T follicular helper cell (primary cell): ENCODE results near the gene TBX21.

Experiments used
- DNase-seq: peaks from one replicate; pipeline ENCODE4 v3.0.0-alpha.2; 2020; ENCODE audit warnings: low read depth

The TBX21 gene

DNA sequence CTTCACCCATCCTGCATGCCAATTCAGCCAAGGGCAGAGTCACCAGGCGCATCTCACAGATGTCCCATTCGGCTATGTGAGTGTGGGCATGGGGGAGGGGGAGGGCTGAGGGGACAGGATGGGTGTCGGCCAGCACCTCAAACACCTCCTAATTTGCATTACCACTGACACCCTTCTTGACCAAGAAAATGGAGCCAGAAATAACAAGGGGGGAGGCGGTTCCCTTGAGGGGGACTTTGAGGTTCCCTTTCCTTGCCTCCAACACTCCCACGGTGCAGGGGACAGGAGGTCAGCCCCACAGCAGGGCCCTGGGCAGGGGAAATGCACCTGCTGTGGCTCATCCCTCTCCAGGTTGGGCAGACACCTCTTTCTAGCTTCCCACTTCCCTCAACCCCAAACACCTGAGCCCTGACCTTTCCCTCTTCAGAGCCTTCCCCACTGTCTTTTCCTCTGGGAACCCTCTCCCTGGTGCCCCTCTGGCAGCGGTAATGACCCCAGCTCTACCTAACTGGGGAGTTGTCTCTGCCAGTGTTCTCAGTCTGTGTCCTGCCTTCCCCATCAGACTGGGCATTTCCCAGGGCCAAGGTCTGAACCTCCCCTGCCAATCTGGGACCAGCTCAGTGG lies 18.2 kb upstream of the TBX21 start:
- DNase-seq = no peak

DNA sequence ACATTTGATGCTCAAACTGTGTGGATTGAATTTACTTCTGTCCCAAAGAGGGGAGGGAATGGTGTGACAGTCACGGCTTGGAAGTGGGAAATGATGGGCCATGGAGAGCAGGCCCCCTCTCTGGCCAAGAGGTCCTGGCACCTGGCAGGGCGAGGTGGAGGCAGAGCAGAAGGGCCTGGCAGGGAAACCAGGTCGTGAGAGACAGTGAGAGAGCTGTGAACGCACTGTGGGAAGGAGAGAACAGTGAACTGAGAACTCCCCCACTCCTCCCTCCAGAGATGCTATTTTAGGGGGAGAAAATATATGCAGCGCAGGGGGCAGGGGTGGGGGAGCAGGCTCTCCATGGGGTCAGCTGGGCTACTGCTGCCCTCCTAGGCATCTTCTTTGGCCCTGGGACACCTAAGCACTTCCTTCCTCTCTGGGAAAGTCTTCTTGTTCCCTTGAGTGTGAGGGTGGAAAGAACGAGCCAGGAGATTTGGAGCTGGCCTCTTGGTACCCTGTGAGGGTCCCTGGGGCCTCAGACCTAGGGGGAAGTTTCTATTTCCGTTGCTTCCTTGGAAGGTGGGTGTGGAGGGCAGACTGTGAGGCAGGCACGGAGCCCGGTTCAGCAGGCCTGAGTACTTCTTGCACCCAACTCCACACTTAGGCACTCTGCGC lies 17.2 kb upstream of the TBX21 start:
- no peak for DNase-seq

DNA sequence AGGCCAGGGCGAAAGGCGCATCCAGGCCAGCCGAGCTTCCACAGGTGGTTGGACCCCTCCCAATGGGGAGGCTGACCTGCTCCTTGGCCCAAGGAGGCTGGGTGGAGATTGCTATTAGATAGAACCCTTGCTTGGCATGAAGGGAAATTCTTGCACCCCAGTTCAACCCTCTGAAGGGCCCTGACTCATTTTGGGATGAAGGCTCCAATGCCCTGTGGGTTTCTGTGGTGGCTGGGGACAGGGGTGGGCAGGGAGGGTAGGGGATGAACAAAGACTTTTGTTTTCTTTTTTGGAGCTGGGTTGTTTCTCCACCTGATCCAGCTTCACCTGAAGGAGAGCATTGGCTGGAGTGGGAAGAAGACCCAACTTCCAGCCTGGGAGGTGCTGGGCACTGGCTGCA lies 16.7 kb upstream of the TBX21 start:
- DNase-seq = no peak

DNA sequence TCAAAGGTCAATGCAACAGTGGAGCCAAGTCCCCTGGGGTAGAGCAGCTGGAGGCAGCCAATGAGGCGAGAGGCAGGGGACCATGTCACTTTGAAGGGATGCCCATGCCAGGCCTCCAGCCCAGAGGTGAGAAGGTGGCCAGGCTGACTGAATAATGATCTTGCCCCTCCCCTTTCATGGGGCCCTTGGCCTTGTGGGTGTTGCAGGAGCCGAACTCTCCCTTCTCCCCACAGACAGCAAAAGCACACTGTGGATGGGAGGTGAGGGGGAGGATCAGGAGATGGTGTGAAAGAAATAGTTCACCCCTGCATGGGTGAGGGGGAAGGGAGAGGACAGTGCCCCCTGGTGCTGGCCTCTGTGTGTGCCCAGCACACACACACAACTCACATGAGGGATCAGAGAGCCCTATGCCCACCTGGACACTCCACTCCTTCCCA lies 15.8 kb upstream of the TBX21 start:
- DNase-seq = no peak

DNA sequence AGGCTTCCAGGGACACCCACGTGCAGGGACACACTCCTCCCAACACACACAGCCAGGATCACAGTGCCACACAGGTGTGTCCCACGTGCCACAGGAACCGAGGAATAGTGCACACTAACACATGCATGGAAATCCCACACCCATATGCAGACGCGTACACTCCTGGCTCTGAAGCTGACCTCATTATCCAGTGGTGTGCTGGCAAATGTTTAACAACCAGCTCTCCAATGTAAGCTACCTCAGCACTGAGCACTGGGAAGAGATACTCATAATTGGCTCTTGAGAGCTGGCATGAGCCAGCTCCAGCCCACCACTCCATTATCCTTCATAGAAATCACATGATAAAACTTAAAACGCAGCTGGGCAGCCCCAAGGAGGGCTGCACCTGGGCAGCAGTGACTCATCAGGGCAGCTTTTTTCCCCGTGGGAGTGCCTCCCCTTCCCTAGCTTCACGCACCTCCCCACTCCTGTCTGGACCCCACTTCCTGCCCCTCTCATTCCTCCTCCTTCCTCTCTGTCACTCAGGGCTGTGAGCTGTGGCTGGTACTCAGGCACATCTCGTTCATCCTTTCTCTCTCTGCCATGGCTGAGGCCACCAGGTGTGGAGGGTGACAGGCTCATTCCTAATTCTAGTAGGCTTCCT lies 14.9 kb upstream of the TBX21 start:
- no peak for DNase-seq

DNA sequence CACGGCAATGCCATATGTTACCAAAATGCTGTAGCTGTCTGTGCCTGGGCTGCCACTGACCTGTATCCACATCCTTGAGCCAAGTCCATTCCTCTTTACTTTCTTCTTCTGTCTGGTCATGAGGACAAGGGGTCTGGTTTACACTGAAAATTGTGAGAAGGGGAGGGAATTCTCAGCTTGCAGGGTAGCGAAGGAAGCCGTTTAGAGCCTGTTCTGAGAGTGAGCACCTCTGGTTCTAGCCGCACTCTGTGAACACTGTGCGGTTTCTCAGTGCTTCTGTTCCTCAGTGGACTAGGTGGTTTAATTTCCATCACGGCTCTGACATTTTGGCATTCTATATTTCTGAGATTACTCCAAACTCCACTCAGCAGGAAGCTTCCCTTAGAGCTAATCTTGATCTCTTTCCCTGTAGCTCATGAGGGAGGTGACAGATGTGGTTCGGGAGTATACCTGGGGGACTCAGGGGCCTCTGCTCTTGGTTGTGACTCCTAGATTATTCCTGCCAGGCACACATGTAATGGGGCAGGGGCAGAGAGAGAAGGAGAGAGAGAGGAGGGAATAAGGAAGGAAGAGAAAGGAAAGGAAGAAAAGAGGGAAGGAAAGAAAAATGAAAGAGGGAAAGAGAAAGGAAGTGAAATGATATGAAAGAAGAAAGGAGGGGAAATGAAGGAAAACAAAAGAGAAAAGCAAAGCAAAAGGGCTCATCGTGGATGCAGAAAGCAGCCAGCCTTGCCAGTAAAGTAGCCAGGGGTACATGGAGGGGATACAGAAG lies 14.2 kb upstream of the TBX21 start:
- no peak for DNase-seq

DNA sequence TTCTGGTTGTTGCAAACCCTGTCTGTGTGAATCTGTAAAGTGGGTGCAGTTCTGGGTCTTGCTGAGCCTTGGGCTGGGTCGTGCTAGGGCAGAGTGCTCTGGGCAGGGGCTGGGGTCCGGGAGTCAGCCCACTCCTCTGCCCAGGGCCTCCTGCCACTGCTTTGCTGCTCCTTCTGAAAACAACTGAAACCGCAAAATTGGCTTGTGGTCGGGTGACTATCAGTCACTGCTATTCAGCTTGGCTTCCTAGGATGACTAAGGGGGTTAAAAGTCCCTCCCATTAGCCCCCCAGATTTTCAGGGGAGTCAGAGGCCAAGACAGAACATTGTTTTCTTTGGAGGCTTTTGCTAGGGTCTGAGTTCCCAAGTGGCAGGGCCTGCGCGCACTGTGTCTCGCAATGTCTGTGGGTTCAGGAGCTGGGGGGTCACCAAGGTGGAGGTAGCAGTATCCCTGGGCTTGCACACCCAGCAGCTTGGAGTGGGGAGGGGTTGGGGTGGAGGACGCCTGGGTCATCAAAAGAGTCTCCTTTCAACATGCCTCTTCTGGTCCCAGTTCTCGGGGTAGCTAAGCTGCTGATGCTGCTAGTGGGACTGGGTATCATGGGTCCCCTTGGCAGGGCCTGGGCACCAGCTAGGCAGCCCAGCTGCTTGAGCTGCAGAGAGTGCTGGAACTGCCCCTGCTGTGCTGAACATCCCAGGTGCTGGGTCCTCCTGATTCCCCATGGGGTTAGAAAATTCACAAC lies 13.5 kb upstream of the TBX21 start:
- no peak for DNase-seq

DNA sequence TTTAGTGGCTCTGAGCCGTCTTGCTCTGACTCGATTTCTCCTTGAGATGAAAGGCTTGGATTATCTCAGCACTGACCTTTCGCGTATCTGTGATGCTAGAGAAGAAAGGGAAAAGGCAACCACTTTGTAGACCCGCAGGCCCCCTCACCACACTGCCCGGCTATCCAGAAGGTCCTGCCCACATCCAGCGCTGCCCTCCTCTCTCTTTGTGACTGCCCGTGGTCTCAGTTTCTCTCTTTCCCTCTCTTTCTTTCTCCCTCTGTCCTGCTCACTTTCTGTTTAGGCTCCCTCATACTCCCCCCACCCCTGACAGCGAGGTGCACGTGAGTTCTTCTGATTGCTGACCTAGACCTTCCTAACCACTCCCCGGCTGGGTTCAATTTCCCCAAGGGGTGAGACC lies 12.8 kb upstream of the TBX21 start:
- no peak for DNase-seq

DNA sequence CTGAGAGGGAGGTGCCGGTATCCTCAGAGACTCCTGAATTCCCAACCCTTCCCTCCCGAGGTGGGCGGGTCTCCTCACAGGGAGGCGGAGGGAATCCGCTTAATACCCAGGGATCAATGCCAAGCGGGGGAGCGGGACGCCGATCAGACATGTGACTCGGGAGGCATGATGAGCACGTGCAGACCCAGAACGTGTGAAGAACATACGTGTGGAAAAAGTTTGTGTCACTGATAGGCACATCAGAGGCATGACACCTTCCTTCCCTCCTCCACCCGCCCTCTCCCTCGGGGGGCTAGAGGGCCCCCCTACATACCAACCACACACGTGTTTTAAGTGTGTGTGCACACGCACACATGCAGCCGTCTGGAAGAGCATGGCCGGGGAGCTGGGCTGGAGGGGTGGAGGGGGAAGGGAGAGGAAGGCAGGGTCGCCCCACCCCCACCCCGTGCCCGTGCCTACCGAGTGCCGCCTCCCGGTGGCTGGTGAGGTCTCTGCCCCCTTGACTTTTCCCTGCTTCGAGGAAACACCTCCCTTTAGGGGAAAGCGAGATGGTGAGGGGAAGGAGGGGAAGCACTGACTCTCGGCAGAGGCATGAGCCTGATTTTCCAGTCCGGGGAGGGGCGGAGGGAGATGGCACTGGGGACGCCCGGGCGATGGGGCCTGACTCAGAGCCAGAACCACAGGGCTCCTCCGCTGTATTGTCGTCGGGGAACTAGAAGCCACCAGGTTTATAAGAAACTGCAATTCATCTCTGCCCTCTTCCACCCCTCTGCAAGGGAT lies 12.1 kb upstream of the TBX21 start:
- DNase-seq = peak; percentile 48

DNA sequence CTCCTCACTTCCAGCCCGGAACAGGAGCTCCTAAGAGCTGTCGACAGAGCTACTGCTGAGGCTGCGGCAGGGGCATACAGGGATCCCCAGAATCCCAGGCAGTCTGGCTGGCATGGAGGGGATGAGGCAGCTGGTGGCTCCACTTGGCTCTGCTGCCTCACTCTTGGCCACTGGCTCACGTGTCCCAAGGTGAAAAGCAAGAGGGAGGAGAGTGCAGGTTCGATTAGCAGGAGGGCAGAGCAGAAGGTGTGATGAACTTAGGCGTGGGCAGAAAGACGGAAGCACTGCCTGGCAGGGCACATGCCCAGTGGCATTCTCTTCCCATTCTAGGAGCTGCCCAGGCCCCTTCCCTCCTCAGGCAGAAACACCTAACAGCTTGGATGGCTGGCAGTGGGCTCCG lies 11.3 kb upstream of the TBX21 start:
- no peak for DNase-seq

DNA sequence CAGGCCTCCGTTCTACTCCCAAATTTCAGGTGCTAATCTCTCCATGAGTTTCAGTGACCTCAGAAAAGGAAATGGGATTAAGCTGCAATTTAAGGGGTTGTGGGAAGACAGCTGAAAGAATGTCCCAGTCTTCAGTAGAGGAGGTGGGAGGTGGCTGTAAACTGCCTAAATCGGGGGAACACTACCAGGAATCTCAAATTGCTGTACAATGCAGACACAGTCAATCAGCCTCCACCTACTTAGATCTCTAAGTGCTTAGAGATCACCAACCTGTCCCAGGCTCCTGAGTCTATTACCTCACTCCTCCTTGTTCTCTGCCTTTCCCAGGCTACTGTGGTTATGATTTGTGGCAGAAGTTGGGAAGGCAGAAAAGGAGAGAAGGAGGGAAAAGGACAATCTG lies 8.3 kb upstream of the TBX21 start:
- DNase-seq = no peak

DNA sequence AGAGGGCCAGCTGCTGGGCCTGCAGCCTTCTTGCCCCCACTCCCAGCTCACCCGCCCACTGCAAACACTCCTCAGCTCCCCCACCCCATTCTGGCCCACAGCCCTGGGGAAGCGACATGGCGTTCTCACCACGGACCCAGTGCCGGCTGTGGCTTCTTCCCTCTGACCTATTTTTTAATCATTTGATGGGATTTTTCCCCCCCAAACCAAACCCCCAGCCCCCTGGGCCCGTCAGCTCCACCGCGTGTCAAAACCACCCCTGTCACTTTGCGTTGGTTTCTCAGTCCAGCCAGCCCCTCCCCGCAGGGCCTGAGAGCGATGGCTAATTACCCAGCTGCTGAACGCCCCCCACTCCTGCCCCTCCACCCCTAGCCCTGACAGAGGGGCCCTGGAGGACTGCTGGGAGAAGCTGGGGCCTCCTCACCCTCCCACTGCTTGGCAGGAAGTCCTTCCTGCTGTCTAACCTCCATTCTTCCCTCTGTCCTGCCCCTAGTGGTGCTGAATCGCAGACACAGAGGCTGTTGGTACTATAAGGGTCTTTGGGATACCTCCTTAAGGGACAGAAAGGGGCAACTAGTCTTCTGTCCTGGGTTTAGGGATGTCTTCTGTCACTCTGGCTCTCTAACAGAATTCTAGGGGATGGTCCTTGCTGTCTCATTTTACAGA lies 7.5 kb upstream of the TBX21 start:
- DNase-seq = no peak

DNA sequence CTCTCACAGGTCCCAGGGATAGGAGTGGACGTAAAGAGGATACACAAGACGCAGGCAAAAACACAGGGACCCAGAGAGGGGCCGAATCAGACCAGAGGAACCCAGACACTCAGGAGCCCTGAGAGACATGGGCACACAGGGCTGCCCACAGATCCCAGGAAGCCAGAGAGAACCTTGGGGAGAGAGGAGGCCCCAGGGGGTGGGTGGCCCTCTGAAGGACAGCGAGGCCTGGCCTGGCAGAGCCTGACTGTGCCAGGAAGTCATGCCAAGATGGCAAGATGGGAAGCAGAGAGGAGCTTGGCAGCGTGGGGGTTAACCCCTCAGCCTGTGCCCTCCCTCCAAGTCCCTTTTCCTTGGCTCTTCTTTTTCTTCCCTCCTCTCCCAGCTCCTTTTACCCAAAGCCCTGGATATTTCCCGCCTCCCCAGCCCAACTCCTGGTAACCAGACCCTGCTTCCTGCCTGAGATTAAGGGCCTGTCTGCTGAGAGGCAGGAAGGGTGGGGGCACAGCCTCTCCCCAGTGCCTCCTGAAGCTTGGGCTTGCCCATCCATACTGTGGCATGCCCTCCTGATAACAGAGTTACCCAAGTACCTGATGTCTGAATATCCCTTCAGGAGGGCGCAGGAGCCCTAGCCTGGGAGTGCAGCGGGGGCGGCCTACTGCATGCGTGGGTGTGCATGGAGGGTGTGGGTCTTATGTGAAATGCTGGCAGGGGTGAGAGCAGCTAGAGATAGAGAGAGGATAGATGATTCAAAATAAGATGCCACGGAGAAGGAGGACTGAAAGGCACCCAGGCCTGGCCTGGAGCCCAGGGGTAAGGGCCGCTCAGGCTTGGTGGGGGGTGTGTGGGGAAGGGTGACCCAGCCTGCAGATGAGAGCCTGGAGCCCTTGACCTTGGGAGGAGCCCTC lies 6.0 kb upstream of the TBX21 start:
- no peak for DNase-seq

DNA sequence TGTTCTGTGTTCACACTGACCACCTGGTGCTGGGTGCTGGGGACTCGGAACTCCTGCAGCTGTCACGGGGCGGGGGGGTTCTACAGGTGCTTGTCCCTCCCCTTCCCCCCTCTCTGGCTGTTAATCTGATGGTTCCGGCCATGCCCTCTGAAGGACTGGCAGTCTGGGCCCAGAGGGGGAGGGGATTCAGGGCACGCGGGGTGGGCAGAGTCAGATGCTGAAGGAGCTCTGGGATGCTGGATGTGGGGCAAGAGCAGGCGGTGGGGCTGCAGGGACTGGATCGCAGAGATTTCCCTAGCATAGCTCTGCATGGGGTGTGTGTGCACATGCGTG lies 5.4 kb upstream of the TBX21 start:
- no peak for DNase-seq

DNA sequence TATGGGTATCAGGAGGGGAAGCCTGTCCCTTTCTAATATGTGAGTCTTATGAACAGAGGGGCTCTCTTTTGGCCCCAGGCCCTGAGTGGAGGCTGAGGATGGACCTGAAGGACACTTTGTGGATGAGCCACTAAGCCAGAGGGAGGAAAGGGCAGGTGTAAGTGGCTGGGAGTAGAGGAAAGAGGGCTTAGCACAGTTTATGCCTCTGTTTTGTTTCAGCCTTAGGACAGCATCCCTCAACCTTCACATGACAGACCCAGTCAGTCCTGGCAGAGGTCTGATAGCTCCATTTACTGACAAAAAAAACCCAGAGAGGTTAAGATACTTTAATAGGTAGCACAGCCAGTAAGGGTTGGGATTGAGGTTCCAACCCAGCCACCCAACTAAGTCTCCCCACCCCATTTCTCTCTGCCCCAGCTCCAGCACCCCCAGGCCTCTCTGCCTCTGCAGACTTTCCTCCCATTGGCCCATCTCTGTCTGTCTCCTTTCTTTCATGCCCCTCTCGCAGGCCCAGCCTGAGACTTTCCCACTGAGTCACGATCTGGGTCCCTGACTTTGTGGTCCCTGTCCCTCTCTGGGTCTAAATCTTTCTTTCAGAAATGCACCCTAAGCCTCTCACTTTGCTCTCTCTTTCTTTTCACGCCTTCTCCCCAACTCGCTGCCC lies 4.7 kb upstream of the TBX21 start:
- no peak for DNase-seq

DNA sequence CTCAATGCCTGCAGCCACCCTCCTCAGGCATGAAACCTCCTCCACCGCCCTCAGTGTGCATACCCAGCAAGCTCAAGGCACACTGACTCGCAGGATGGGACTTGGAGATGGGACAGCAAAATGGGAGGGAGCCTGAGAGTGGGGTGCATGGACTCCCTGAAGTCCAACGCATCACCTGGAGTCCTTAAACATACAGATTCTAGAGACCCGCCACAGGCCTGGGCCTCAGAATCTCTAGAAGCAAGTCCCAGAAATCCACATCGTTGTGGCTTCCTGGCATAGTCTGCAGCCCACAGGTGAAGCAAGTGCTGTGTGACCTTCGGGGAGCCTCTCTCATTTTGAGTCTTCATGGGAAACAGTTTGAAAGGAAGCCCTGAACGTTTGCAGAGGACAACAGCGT lies 3.6 kb upstream of the TBX21 start:
- DNase-seq = no peak

DNA sequence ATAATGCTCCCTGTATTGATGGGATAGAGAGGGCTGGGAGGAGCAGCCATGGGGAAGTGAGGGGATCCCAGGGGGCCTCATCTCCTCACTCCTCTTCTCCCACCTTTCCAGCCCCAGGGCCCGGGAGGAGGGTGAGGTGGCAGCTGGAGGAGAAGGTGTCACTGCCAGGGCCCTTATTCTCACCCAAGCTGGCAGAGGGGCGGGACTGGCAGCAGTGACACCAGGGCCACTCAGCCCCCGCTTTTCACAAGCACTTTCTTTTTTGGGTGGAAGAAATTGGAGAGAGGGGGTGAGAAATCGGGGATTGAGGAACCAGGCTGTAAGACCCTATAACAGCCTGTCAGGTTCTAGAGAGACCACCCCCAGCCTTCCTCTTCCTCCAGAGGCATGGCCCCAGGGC lies 2.4 kb upstream of the TBX21 start:
- no peak for DNase-seq

DNA sequence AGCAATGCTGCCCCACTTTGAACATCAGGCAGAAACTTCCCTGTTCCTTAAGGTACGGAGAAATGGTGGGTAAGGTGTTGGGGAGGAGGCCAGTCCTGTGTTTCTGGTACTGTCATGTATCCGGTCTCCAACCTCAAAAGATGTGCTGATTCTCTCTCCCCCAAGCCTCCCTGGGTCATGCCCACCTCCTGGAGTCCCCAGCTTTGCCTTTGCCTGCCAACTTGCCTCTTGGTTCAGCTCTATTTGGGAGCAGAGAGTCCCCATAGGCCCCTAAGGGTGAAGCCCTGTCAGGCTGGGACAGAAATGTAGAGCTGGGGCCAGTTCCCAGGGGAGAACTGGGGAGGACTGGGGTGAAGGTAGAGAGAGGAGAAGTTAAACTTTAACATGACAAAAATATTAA lies 1.6 kb upstream of the TBX21 start:
- no peak for DNase-seq

DNA sequence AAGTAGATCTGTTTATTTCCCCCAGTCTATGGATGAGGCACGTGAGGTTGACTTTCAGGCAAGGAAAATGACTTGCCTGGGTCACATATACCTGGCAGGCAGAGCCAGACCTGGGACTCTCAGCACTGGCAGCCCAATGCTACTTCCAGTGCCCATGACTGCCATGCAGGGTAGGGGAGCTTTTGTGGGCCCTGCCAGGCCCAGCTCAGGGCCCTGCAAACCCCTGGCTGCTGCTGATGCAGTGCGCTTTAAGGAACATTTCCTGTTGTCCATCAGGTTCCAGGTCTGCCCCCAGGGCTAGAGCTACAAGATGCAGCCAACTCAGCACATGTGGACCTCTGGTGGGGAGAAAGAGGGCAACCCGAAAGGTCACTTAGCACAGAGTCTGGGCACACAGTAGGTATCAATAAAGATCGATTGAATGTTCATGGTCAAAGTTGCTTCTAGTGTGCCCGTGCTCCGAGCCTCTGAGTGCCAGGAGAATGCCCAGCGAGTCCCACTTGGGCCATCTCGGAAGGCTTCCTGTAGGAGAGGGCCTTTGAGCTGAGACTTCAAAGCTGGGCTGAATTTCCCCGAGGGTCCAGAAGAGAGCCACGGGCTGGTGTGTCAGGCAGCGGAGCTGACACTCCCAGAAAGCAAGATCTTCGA lies 513 bp upstream of the TBX21 start:
- no peak for DNase-seq
